Thoracic aorta (tissue), 2 donors: ENCODE results near the gene C20orf144. TPM values are rescaled to one million over a fixed set of nuclear protein-coding genes. Genes with fewer than 3 reads are reported as not detected.
"Not testable (repeated sequence)": the region's sequence is repeated elsewhere in the genome, so short reads cannot be mapped to it uniquely, and the experiment has no call there.

Experiments
- ATAC-seq: fragments of 150-250 bp; one replicate; pipeline ENCODE4 v1.8.0; 2017; ENCODE audit warnings: low read depth; ENCODE audit not compliant: insufficient number of reproducible peaks, low FRiP score
- DNase-seq: peaks from one replicate; pipeline ENCODE4 v3.0.0-alpha.2; 2020; ENCODE audit warnings: low spot score
- H3K27ac ChIP-seq, 2 donors: fragments of 200-600 bp; sonication (generic); 1 replicate in 1 of 2; 2 replicates in 1 of 2; pipeline ENCODE4 v1.5.1; 2016; ENCODE audit warnings: mild to moderate bottlenecking in 2 of 2, moderate library complexity in 2 of 2
- H3K27me3 ChIP-seq: fragments of 200-600 bp; sonication (generic); replicated peaks from 2 replicates; pipeline ENCODE4 v1.6.0; 2016; ENCODE audit warnings: mild to moderate bottlenecking; ENCODE audit not compliant: insufficient read depth
- H3K36me3 ChIP-seq: fragments of 200-600 bp; sonication (generic); one replicate; pipeline ENCODE4 v1.5.1; 2016
- H3K4me1 ChIP-seq, 2 donors: fragments of 200-600 bp; sonication (generic); 1 replicate in 1 of 2; 2 replicates in 1 of 2; pipeline versions ENCODE4 v1.5.1 to v1.6.0; 2016; ENCODE audit warnings: low read depth in 2 of 2, mild to moderate bottlenecking in 1 of 2; ENCODE audit not compliant: control insufficient read depth in 1 of 2
- H3K4me3 ChIP-seq: fragments of 200-600 bp; sonication (generic); 2 replicates; pipeline ENCODE4 v1.5.1; 2016; ENCODE audit warnings: mild to moderate bottlenecking
- H3K9me3 ChIP-seq: fragments of 200-600 bp; sonication (generic); 2 replicates; pipeline ENCODE4 v1.5.1; 2016
- CTCF ChIP-seq: fragments of 200-600 bp; sonication (generic); IDR thresholded peaks from one replicate; pipeline ENCODE4 v1.5.1; 2019; ENCODE audit warnings: antibody characterized with exemption
- total RNA-seq, 2 donors: library from RNA; depleted of rRNA; stranded (reverse); fragments of >200 nt; gene quantifications; one replicate each; pipeline versions ENCODE4 v1.1.0 to v1.2.3, GENCODE V29; 2016

Gene C20orf144
- total RNA-seq, 2 donors from 2014 or later = not detected

DNA sequence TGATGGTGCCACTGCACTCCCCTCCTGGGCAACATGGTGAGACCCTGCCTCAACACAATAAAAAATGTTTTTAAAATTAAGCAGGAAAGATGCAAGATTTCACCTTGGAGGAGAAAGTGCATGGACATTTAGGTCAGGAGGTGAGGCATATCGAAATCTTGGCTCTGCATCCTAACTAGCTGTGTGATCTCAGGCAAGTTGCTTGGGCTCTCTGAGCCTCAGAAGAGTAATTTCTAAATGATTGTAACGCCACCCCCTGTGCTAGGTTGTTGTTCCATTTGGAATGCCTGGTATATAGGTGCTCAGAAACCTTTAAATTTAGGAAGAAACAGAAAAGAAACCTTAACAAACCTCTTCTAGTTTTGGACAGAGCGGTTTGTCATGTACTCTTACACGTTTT is 35.9 kb upstream of the C20orf144 start:
- no peaks in the 10 kb centered on the region for H3K4me1 ChIP-seq
- TF ChIP-seq CTCF = no peak
- no peaks in the 10 kb centered on the region for H3K9me3 ChIP-seq
- no peak overlapping the region for H3K4me3 ChIP-seq
- H3K27ac ChIP-seq = no peak overlapping the region
- H3K27me3 ChIP-seq = no peaks in the 10 kb centered on the region
- DNase-seq (no peak), ATAC-seq (no peak)
- peaks cover 32% of the 10 kb centered on the region for H3K36me3 ChIP-seq

DNA sequence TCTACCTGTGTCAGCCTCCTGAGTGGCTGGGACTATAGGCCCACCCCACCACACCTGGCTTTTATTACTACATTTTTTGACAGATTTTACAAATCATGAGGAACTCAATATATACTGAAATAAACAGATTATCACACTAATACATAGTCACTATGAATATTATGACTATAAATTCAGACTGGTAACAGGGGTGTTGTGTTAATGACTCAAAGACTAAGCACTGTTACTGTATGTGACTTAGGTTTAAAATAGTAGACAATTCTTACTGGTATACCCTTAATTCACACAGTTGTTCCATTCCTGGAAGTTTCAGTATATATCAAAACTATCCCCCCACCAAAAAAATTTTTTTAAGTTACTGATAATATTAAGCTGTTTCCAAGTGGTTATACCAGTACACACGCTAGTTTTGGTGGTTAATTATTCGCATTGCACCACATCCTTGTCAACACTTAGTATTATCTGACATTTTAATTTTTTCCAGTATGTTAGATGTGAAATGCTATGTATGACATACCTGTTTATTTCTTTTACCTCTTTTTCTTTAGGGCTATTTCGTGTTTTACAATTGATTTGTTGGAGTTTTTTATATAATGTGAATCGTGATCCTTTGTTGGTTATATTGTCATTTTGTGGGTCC is 34.4 kb upstream of the C20orf144 start:
- TF ChIP-seq CTCF = no peak
- H3K27ac ChIP-seq = no peak overlapping the region
- H3K4me1 ChIP-seq = no peaks in the 10 kb centered on the region
- no peak overlapping the region for H3K4me3 ChIP-seq
- peaks cover 35% of the 10 kb centered on the region for H3K36me3 ChIP-seq
- no peaks in the 10 kb centered on the region for H3K27me3 ChIP-seq
- no peaks in the 10 kb centered on the region for H3K9me3 ChIP-seq
- ATAC-seq (no peak), DNase-seq (no peak)

DNA sequence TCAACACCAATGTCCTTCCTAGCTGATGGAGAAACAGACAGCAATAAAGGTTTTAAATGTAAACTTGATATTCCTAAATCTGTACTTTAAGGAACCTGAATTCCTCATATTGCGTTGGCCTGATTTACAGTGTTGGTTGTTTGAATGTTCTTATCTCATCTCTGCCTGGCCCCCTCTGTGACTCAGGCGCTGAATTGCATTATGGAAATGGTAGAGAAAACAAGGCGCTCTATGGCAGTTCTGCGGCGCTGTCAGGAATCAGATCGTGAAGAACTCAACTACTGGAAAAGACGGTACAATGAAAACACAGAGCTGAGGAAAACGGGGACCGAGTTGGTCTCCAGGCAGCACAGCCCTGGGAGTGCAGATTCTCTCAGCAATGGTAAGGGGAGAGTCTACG is 32.6 kb upstream of the C20orf144 start:
- Histone ChIP-seq H3K4me3 (no peak overlapping the region), H3K4me1 (no peaks in the 10 kb centered on the region), H3K27ac (no peak overlapping the region), H3K27me3 (no peaks in the 10 kb centered on the region), H3K9me3 (no peaks in the 10 kb centered on the region), H3K36me3 (peaks cover 35% of the 10 kb centered on the region)
- TF ChIP-seq CTCF = no peak
- no peak for DNase-seq
- no peak for ATAC-seq

DNA sequence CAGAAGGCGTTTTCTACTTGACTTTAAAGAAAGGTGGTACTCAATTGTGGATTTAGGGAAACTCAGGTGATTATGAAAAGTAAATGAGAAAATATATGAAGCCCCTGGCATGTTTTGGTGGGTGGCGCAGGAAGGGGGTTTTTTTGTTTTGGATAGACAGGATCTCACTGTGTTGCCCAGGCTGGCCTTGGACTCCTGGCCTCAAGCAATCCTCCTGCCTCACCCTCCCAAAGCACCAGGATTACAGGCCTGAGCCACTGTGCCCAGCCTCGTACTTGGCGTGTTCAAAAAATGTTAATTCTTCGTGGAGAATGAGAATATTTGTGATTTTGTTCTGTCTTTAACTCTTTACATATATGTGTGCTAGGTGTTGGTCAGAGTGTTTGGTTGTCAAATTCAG is 32.1 kb upstream of the C20orf144 start:
- Histone ChIP-seq H3K9me3 (no peaks in the 10 kb centered on the region), H3K4me1 (no peaks in the 10 kb centered on the region), H3K4me3 (no peak overlapping the region), H3K36me3 (peaks cover 32% of the 10 kb centered on the region), H3K27ac (no peak overlapping the region), H3K27me3 (no peaks in the 10 kb centered on the region)
- ATAC-seq = no peak
- no peak for TF ChIP-seq CTCF
- DNase-seq = no peak

GRCh38 chr20:33630507-33630906 is 31.6 kb upstream of the C20orf144 start:
- no peaks in the 10 kb centered on the region for H3K9me3 ChIP-seq
- no peak overlapping the region for H3K4me3 ChIP-seq
- no peak for ATAC-seq
- H3K27me3 ChIP-seq = no peaks in the 10 kb centered on the region
- H3K4me1 ChIP-seq = no peaks in the 10 kb centered on the region
- no peak for DNase-seq
- no peak overlapping the region for H3K27ac ChIP-seq
- TF ChIP-seq CTCF = no peak
- peaks cover 34% of the 10 kb centered on the region for H3K36me3 ChIP-seq

DNA sequence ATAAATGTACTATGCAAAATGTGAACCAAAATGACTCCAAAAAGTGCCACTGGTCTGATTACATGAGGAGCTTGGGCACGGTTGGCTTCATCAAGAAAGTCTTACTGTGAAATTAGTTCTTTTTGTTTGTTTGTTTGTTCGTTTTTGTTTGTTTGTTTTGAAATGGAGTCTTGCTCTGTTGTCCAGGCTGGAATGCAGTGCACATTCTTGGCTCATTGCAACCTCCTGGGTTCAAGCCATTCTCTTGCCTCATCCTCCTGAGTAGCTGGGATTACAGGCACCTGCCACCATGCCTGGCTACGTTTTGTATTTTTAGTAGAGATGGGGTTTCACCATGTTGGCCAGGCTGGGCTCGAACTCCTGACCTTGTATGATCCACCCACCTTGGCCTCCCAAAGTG is 30.2 kb upstream of the C20orf144 start:
- not testable (repeated sequence) for H3K4me3 ChIP-seq, DNase-seq, H3K4me1 ChIP-seq, ATAC-seq, H3K27ac ChIP-seq, H3K27me3 ChIP-seq, H3K9me3 ChIP-seq
- H3K36me3 ChIP-seq = peaks cover 29% of the 10 kb centered on the region
